Vagina (tissue), 2 donors: ENCODE data around the gene EML2.

Experiments
- CTCF ChIP-seq, 3 experiments: fragments of 450-650 bp in 2 of 3; fragments of 200-600 bp in 1 of 3; sonication (generic) in 1 of 3; IDR thresholded peaks; one replicate each; pipeline ENCODE4 v1.5.1; 2017 to 2019; ENCODE audit warnings: antibody characterized with exemption in 3 of 3, mild to moderate bottlenecking in 2 of 3, moderate library complexity in 2 of 3
- POLR2A ChIP-seq, 2 donors: fragments of 450-650 bp; IDR thresholded peaks; one replicate each; pipeline ENCODE4 v1.6.1; 2017; ENCODE audit warnings: antibody characterized with exemption in 2 of 2, mild to moderate bottlenecking in 2 of 2, moderate library complexity in 2 of 2
- POLR2AphosphoS5 ChIP-seq, 2 donors: sonication (generic); formaldehyde crosslinking; IDR thresholded peaks; one replicate each; pipeline ENCODE4 v1.9.0; 2017; ENCODE audit warnings: antibody characterized with exemption in 2 of 2, mild to moderate bottlenecking in 2 of 2, low read depth in 1 of 2; ENCODE audit not compliant: insufficient read depth in 1 of 2

DNA sequence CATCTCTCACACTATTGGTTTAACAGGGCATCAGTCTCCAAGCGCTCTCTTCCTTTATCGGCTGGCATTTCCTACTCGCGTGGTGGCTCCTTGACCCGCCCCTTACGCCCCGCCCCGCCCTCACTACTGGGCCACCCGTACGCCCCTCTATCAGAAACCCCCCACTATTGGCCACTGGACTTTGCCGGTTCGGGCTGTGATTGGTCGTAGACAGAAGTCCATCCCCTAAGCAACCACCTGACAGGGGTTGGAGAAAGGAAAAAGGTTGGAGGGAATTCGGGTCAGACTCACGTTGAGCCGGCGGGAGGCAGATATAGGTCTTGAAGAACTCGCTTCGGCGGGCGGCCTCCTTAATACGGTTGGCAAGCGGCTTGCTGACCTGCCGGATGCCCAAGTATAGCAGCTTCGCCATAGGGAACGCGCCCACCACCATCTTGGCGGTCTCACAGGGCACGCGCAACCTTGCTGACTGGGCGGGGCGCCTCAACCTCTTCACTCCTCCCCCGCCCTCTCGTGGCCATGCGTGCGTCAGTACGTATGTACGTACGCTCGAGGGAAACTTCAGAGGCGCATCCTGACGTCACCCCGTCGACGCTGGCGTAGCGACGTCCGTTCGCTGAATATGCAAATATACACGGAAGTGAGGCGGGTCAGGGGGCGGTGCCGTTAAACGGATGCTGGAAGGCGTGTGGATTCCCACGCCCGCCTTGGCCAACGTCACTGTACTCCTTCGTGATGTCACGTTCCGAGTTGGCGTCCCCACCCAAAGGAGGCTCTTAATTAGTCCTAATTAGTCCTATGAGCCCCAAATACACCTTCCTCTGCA, 54.7 kb downstream of the EML2 start, which contains the start of gene OPA3:
- TF ChIP-seq POLR2AphosphoS5 (IDR thresholded peaks at IDR 0.05; ENCODE audit: insufficient read depth in 1 of 2, low read depth in 1 of 2) (peak; percentile 89 to 98), CTCF (IDR thresholded peaks at IDR 0.05) (no peak), POLR2A (IDR thresholded peaks at IDR 0.05) (peak in 1 of 2 donors; percentile 49)
